HG02870 (cell line): Measurements from ENCODE around the gene PITPNM1.
"Not testable (repeated sequence)": the region's sequence is repeated elsewhere in the genome, so short reads cannot be mapped to it uniquely, and the experiment has no call there.

Experiments
- ATAC-seq: cut with Tn5 transposase; IDR thresholded peaks from one replicate; pipeline ENCODE4 v1.9.1; 2021; ENCODE audit warnings: mild to moderate bottlenecking, moderate library complexity; ENCODE audit not compliant: unreplicated experiment

PITPNM1 gene

DNA sequence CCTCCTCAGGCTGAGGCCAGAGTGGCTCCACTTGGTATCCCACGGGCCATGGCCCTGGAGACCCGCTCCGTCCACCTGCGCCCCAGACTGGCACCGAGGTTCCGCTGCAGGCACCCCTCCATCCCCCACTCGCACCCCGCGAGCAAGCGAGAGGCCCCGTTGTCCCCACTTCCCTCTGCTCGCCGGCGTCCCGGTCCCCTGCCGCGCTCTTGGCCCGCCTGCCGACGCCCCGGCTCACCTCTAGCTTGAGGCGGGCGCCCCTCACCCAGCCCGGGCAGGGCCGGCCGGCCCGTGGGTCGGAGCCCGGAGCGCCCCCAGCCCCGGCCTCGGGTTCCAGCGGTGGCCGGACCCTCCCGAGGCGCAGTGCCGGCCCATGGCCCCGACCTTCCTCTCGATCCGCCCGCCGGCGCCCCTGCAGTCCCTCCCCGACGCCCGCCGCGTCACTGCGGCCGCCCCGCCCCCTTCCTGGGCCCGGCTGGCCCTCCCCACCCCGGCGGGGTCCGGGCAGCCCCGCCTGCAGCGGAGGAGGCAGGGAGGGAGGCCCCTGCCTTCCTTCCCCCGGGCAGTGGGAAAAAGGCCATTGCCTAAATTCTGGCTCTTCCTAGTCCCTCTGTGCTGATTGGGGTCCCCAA, at the start of gene PITPNM1:
Gene PITPNM1 (minus strand): TSS at position 414 of the 632 bp plus-strand sequence. CDS start 1,183 bp downstream, outside the sequence.
- no peak for ATAC-seq

DNA sequence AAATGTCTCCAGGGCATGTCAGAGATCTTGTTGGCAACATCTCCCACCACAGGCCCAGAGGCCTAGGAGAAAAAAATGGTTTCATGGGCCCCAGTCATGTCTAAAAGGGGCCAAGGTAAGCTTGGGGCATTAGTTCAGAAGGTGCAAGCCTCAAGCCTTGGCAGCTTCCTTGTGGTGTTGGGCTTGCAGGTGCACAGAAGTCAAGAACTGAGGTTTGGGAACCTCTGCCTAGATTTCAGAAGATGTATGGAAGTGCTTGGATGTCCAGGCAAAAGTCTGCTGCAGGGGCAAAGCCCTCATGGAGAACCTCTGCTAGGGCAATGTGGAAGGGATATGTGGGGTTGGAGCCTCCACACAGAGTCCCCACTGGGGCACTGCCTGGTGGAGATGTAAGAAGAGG, 46.5 kb upstream of the PITPNM1 start:
- ATAC-seq = not testable (repeated sequence)

GRCh38 chr11:67551127-67551526, 46.0 kb upstream of the PITPNM1 start:
- no peak for ATAC-seq

GRCh38 chr11:67548555-67549110, 43.5 kb upstream of the PITPNM1 start:
- ATAC-seq = no peak

GRCh38 chr11:67548112-67548511, 42.9 kb upstream of the PITPNM1 start:
- not testable (repeated sequence) for ATAC-seq

GRCh38 chr11:67545280-67545679, 40.1 kb upstream of the PITPNM1 start:
- ATAC-seq = no peak

- no peak for ATAC-seq
These were observed 39.6 kb upstream of the PITPNM1 start for GRCh38 chr11:67544616-67545242.

- no peak for ATAC-seq
These were observed 38.4 kb upstream of the PITPNM1 start for GRCh38 chr11:67543585-67543984.

- no peak for ATAC-seq
These were observed 37.8 kb upstream of the PITPNM1 start for GRCh38 chr11:67542971-67543370.

DNA sequence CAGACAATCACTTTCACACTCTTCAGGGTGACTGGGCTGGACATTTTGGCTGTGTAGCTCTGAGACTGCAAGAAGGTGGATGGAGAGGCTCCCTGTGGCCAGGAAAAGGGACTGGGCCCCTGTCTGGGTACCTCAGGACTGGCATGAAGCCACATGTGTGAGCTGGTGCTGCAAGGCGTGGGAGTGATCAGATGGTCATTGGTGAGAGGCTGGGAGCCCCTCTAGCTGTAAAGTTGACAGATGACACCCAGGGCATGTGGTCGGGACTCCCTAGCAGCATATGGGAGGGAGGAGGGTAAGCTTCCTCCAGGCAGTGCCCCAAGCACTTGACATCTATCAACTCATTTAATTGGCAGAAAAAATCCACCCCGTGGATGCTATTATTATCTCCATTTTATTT, 37.0 kb upstream of the PITPNM1 start:
- ATAC-seq = no peak

GRCh38 chr11:67541198-67541597, 36.0 kb upstream of the PITPNM1 start:
- no peak for ATAC-seq

DNA sequence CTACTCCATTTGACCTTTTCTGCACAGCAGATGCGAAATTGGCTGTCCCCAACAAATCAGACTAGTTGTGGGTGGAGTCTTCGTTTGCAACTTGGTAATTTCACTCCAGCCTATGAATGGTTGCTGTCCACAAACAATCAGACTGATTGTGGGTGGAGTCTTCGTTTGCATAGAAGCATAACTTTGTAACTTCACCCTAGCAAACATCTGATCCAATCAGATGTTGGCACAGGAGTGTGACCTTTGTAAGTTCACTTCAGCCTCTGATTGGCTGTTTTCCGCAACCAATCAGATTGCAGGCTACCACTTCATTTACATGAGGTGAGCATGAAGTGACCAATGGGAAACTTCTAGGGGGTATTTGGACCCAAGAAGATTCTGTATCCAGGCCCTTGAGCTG, 34.4 kb upstream of the PITPNM1 start:
- no peak for ATAC-seq

GRCh38 chr11:67538823-67539505, 33.8 kb upstream of the PITPNM1 start:
- ATAC-seq = no peak

- ATAC-seq = no peak
These were observed 33.1 kb upstream of the PITPNM1 start for GRCh38 chr11:67538306-67538705.

DNA sequence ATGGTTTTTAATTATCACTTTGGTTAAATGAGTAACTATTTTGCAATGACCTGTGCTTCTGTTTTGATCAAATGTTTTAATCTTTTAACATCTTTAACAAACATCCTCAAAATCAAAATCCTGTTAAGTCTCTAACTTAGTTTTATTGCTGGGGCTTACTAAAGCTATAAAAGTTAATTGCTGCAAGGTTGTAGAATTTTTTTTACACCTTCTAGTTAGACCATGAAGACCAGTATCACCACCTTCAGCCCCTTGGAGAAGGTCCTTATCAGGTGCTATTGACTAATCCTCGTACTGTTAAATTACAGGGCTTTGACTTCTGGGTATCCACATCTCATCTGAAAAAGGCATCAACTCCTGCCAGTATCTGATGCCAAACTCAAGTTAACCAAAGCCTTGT, 30.4 kb upstream of the PITPNM1 start:
- ATAC-seq = no peak

GRCh38 chr11:67534070-67534679, 29.0 kb upstream of the PITPNM1 start:
- ATAC-seq = no peak

DNA sequence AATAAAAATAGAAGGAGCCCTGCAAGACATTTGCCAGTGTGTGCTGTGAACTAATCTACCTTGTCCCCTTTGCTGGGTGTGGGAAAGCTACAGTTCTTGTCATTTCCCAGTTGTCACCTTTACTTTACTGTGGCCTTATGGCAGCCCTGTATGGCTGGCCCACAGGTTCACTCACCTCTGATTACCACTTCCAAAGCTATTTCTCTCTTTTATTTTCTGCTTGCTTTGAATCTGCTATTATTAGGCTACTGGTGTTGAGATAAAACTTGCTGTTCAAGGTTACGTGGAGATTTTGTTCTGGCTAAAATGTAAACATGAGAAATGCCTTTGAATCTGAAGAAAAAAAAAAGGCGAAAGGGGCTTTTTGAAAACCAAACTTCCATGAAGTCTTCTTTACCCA, 27.7 kb upstream of the PITPNM1 start:
- no peak for ATAC-seq

DNA sequence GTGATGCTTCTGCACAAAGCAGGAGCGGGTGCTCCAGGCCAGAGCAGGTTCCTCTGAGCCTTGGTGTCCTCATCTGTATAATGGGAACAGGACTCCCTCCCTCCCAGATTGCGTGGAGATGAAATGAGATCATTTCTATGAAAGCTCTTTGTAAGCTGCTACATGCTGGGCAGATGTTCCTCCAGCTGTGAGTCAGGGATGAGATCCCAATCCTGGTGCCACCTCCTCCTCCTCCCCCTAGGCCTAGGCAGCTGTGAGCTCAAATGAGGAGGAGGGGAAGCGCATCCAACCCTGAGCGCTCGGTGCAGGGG, 25.1 kb upstream of the PITPNM1 start:
- ATAC-seq = no peak

DNA sequence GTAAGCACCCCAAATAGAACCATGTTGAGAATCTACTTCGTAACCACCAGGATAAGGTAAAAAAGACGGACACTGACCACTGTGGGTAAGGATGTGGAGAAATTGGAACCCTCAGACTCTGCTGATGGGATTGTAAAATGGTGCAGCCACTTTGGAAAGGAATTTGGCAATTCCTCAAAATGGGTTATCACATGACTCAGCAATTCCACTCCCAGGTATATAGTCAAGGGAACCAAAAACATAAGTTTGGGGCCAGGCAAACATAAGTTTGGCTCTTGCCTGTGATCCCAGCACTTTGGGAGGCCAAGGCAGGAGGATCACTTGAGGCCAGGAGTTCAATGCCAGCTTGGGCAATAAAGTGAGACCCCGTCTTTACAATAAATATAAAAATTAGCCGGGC, 23.2 kb upstream of the PITPNM1 start:
- ATAC-seq = no peak

DNA sequence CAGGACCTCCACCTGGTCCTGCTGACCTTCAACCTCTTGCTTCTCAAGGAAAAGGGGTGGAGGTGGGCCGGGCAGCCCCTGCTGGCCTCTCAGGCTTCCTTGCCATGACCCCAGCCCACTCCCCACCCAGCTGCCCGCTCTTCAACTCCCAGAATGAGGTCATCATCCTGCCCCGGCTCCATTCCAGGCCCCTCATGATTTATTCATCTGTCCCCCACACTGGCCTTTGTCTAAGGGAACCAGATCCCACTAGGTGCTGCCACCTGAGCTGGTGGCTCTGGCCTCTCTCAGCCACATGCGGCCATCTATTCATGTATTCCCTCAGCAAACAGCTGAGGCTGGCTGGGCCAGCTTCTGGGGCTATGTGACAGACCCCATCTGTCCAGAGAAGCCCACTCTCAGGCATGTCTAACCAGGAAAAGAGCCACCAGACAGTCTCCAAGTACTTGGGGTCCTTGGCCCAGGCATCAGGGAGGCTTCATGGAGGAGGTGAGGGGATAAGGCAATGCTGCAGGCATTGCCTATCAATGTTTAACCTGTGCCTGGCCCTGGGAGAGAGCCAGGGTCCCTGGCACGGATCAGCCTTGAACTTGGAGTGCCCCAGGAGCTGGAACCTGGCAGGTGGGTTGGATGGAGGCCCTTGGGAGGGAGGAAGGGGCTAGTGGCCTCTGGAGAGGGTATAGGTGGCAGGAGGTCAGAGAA, 20.3 kb upstream of the PITPNM1 start:
- no peak for ATAC-seq

DNA sequence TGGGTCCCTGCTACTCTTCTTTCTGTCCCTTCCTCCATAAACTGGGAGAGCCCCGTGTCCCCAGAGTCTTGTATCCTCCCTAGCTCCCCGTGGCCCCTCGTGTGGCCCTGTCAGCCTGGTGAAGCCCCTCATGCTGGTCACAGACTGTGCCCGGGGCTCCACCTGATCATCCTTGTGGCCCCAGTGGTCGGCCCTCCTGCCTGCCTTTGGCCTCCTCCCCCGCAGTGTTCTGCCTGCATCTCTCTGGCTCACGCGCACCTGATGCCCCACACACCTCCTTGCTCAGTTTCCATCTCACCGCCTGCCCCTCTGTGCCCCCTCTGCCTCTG, 19.3 kb upstream of the PITPNM1 start:
- no peak for ATAC-seq
